SKM-1 treated with dmso at 0.1 percent for 144 hours (cell line): ENCODE results near the gene PEX14.

Experiments used
- DNase-seq: peaks from one replicate; lab custom pipeline; 2025; ENCODE audit not compliant: unreplicated experiment; lab: John Stamatoyannopoulos, UW

Gene PEX14

GRCh38 chr1:10586125-10586524 is 111.4 kb downstream of the PEX14 start:
- no peak for DNase-seq

DNA sequence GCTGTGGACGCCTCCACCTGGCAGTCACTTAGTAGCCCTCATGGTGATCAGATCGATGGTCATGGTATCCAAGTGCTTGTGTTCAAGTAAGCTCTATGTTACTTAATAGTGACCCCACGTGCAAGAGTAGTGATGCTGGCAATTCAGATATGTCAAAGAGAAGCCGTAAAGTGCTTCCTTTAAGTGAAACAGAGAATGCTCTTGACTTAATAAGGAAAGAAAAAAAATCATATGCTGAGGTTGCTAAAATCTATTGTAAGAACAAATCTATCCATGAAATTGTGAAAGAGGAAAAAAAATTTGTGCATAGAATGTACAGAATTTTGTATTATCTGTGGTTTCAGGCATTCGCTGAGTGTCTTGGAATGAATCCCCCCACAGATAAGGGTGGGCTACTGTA is 113.9 kb downstream of the PEX14 start:
- no peak for DNase-seq

DNA sequence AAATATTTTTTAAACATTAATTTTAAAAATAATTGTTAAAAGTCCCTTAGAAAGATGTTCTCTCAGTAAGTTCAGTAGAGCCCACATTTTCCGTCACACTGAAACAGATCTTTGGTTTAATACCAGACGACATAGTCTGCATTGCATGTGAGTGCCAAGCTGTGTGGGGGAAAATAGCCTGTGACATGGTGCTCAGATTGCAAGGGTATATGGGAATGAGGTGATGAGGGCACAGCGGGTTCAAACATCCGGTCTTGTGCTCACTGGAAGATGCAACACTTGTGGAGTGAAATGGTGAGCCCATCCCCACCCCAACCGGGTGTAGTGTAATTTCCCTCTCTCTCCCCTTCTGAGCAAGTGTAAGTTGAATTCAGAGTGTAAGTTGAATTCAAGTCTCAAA is 114.3 kb downstream of the PEX14 start:
- DNase-seq: no peak

DNA sequence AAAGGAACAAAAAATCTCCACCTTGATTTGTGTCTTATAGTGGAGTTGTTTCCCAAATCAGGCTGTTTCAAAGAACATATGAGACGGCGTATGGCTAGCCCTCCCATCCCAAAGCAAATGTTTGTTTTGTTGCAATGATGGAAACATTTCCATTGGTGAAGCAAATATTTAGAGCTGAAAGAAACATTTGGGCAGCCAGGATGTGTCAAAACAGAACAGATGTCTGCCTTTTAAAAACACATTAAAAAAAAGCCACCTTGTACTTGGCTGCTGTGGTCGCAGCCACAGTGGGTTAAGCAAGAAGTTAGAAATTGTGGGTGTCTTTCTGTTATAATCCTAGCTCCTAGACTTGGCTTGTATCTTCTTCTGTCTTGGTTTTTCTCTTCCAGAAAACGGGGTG is 116.3 kb downstream of the PEX14 start:
- no peak for DNase-seq

DNA sequence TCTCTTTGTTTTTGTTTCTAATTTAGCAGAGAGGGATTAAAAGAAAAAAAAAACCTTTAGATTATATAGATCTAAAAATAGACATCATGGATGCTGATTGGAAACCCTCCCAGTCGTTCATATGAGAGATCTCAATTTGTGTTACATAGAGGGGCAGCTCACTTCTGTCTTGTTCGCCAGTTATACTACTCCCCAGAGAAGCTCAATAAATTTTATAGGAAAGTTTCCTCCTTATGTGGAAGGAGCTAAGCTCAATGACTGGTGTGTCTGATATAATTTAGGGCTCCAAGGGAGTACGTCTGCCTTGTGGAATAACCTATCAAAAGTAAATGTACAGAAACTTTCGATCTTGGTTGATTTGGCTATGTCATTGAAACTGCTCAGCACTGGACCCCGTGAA is 117.6 kb downstream of the PEX14 start:
- DNase-seq: no peak

- no peak for DNase-seq
Measured at GRCh38 chr1:10593750-10594149, 119.0 kb downstream of the PEX14 start.

DNA sequence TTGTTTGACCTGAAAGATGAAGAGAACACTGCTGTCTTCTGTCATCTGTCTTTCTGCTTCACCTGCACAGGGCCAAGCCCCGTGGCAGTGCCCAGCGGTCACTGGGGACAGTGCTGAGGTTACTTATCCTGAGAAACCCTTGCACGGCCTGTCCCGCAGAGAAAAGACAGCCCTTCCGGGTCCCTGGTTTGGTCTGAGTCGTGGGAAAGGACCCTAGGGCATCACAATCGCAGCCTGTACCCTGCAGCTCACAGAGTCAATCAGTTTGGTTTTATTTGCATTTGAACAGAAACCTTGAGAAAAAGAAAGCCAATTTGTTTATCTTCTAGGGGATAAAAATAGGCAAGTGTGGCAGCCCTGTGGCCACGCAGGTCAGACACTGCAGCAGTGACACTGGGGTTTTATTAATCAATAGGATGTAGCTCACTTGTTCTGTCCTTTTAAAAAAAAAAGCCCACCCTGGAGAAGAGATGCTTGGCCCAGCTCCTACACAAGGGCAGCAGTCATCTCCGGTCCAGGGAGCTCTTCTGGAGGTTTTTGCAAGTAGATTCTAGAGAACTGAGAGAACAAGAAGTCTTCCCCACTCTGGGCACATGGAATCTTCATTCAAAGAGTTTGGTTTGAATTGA is 120.0 kb downstream of the PEX14 start:
- DNase-seq: no peak

GRCh38 chr1:10596780-10597179 is 122.0 kb downstream of the PEX14 start:
- DNase-seq: no peak

DNA sequence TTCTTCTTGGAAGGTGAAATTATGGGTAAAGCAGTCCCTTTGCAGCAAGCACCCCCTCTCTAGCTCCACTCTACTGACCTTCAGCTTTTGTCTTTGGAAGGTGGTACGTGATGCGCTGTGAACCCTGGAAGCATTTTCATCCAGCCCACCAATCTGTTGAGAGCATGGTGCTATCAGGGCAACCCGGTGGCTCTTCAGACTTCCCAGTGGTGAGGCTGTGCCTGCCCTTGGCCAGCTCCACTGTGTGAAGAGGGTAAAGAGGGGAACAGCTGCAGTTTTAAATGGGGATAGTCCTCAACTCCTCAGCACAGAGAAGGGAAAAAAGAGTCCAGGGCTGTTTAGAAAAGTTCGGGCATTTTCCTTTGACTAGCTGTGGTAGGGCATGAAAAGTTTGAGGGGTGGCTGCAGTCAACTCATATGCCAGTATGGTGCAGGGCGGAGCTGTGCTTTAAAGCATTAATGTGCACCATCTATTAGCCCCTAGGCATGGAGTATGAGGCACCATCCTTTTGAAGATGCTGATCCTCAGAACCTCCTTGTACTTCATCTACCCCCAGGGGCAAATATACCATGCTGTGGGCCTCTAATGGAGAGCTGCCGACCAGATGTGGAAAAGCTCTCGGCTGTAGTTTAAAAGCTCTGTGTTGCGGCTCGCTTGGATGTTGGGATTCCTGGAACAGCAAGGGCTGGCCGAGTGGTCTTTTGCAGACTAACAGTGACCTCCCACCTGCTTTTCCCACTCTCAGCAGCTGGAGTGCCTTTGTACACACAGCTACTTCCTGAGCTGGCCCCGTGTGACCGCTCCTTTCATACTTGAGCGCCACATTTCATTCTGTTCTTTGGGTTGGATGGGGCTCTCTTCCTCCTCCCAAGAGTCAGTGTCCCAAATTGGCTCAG is 123.0 kb downstream of the PEX14 start:
- no peak for DNase-seq

- DNase-seq: no peak
Measured at GRCh38 chr1:10598389-10598702, 123.6 kb downstream of the PEX14 start.

- DNase-seq: no peak
Measured at GRCh38 chr1:10599194-10599861, 124.6 kb downstream of the PEX14 start.

- DNase-seq: no peak
Measured at GRCh38 chr1:10601342-10602070, 126.8 kb downstream of the PEX14 start.

DNA sequence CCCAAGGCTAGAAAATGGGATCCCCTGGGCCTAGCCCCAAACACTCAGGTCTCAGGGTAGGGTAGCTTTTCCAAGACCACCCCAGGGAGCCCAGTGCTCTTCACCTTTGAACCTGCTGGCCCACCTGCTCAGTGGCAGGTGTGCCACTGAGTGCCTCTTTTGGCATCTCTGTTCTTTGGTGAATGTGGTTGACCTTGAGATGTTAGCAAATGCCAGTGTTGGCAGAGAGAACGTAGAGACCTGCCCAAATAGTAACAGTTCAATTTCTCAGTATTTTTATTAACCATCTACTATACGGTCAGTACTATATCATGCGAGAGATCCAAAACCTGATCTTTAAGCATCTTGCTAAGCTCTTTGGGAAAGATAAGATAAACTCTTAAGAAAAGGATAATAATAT is 128.2 kb downstream of the PEX14 start:
- DNase-seq: no peak

DNA sequence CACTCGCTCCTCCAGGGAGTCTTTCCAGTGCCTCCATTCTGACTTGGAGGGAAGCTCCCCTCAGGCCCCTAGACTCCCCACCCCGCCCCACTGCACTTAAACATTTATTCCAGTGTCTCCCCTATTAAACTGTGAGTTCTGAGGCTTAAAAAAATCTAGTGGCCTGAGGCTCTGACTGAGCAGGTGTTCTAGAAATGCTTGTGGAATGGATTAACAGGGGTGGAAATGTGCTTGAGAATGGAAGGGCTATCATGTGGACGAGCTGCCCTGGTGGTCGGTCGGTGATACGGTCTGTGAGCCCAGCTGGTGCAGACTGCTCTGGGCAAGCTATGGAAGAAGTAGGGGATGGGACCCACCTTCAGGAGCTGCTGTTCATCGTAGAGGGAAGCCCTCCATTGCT is 130.2 kb downstream of the PEX14 start:
- DNase-seq: no peak

DNA sequence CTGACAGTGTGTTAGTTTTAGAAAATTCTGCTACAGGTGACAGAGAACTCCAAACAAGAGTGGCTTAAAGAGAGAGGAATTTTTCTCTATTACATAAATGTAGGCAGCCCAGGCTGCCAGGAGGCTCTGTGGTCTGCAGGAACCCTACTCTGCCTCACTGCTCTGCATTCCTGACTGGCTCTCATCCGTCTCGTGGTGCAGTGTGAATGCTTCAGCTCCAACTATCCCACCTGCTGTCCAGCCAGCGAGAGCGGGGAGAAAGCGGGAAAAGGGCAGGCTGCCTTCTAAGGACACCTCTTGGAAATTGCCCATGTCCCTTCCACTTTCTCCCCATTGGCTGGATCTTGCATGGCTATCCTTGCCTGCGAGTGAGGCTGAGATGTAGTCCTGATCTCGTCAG is 131.3 kb downstream of the PEX14 start:
- no peak for DNase-seq

- no peak for DNase-seq
Measured at GRCh38 chr1:10607228-10607627, 132.5 kb downstream of the PEX14 start.

DNA sequence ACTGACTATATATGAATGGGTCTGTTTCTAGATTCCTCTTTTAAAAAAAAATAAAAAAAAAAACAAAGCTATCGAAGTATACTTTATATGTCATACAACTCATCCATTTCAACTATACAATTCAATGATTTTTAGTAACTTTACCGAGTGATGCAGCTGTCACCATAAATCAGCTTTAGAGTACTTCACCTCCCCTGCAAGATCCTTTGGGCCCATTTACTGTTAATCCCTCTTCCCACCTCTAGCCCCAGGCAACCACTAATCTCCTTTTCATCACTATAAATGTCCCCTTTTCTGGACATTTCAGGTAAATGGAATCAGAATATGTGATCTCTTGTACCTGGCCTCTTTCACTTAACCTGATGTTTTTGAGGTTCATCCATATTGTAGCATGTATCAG is 133.9 kb downstream of the PEX14 start:
- DNase-seq: no peak

DNA sequence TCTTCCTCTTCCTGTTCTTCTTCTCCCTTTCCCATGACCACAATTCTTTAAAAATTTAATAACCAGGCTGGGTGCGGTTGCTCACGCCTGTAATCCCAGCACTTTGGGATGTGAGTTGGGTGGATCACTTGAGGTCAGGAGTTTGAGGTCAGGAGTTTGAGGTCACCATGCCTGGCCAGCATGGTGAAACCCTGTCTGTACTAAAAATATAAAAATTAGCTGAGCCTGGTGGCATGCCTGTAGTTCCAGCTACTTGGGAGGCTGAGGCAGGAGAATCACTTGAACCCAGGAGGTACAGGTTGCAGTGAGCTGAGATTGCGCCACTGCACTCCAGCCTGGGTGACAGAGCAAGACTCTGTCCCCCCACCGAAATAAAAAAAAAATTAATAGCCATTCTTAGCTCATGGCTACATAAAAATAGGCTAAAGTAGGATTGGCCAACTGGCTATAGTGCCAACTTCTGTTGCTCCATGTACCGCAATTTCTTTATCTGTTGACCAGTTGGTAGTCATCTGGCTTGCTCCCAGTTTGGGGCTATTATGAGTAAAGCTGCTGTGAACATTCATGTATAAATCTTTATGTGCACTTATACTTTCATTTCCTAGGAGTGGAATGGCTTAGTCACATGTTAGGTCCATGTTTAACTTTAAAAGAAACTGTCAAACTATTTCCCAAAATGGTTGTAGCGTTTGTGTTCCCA is 136.3 kb downstream of the PEX14 start:
- DNase-seq: no peak

- DNase-seq: no peak
Measured at GRCh38 chr1:10612436-10613160, 137.8 kb downstream of the PEX14 start.

DNA sequence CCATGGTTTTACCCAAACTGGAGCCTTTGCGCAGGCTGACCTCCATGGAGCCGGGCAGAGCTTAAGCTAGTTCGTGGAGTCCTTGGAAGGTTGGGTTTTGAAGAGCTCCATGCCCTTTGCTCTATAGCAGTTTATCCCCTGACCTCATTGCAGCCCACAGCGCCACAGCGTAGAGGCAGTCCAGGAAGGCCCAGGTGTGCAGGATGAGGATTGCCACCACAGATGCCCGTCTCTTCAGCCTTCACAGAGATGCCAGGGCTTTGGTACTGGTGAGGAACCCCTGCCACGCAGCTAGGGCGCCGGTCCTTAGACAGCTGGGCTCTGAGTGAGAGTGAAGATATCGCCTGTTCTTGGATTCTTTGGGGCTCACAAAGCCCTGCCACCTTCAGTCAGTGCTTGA is 138.6 kb downstream of the PEX14 start:
- DNase-seq: no peak
